Uterus (tissue), 4 donors: ENCODE results near the gene MADCAM1. TPM values are rescaled to one million over a fixed set of nuclear protein-coding genes. Genes with fewer than 3 reads are reported as not detected.

Experiments used
- DNase-seq, 2 donors: peaks; one replicate each; pipeline ENCODE4 v3.0.0-alpha.2; 2019 to 2020
- H3K27ac ChIP-seq, 2 donors: fragments of 200-600 bp; sonication (generic); 1 replicate in 1 of 2; 2 replicates in 1 of 2; pipeline ENCODE4 v1.5.1; 2016 to 2018
- H3K27me3 ChIP-seq, 2 donors: fragments of 200-600 bp; sonication (generic); one replicate each; pipeline ENCODE4 v1.5.1; 2018 to 2019; ENCODE audit warnings: control low read depth in 1 of 2
- H3K36me3 ChIP-seq, 2 donors: fragments of 200-600 bp; sonication (generic); one replicate each; pipeline ENCODE4 v1.5.1; 2019; ENCODE audit warnings: control low read depth in 1 of 2
- H3K4me1 ChIP-seq, 2 donors: fragments of 200-600 bp; sonication (generic); one replicate each; pipeline ENCODE4 v1.5.1; 2018 to 2019; ENCODE audit warnings: control low read depth in 1 of 2
- H3K4me3 ChIP-seq, 2 donors: fragments of 200-600 bp; sonication (generic); 1 replicate in 1 of 2; 2 replicates in 1 of 2; pipeline ENCODE4 v1.5.1; 2018 to 2019; ENCODE audit warnings: mild to moderate bottlenecking in 1 of 2
- H3K9me3 ChIP-seq, 2 donors: fragments of 200-600 bp; sonication (generic); one replicate each; pipeline ENCODE4 v1.5.1; 2019; ENCODE audit warnings: control low read depth in 1 of 2
- CTCF ChIP-seq, 4 experiments: fragments of 200-600 bp in 2 of 4; fragments of 450-650 bp in 2 of 4; sonication (generic) in 2 of 4; IDR thresholded peaks; one replicate each; pipeline ENCODE4 v1.5.1; 2016 to 2019; ENCODE audit warnings: antibody characterized with exemption in 4 of 4, mild to moderate bottlenecking in 2 of 4, moderate library complexity in 1 of 4
- POLR2A ChIP-seq, 2 donors: fragments of 450-650 bp; IDR thresholded peaks; one replicate each; pipeline ENCODE4 v1.6.1; 2016; ENCODE audit warnings: antibody characterized with exemption in 2 of 2, mild to moderate bottlenecking in 1 of 2, moderate library complexity in 1 of 2
- intact Hi-C: fragments of 100-400 bp; cut with DNase I; formaldehyde crosslinking; loops from one replicate; pipeline ENCODE4 v1.15.1; 2023; ENCODE audit warnings: low total_unique reads
- total RNA-seq, 4 donors: library from RNA; depleted of rRNA in 3 of 4; stranded (reverse); fragments of >200 nt in 3 of 4; gene quantifications; one replicate each; pipeline versions ENCODE4 v1.1.0 to v1.2.4, GENCODE V29; 2014 to 2023
- donor health status: DM: yes; HTN: yes; CAD: no.

MADCAM1 gene
- total RNA-seq, 4 donors from 2014 or later: 0.34 to 2.7 TPM; not detected in 2

- no peak overlapping the region for H3K27ac ChIP-seq
- TF ChIP-seq CTCF (IDR thresholded peaks at IDR 0.05): no peak
- TF ChIP-seq POLR2A (IDR thresholded peaks at IDR 0.05): no peak
- no peaks in the 10 kb centered on the region for H3K9me3 ChIP-seq
- H3K27me3 ChIP-seq: no peaks in the 10 kb centered on the region
- H3K4me1 ChIP-seq: no peaks in the 10 kb centered on the region
- H3K4me3 ChIP-seq: no peak overlapping the region
- H3K36me3 ChIP-seq: no peaks in the 10 kb centered on the region
- intact Hi-C loops: no loop called here
- no peak for DNase-seq
Measured at GRCh38 chr19:474126-475078, 21.9 kb upstream of the MADCAM1 start.

DNA sequence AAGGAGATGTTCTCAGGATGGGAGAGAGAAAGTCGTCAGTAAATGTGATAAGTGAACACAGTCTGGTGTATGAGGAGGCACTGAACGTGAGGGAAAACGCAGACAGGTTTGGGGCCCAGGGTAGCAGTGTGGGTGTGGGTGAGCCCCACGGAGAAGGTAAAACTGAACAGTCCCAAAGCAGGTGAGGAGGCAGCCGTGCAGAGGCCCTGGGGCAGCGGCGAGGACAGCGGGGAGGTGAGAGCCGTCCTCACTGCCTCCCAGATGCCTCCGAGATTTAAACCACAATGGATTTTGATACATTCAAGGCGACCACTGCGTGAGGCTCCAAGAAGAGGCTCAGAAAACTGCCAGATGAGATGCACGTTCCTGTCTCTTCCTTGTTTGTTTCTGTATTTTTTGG, 20.9 kb upstream of the MADCAM1 start:
- Histone ChIP-seq H3K27me3 (no peaks in the 10 kb centered on the region), H3K4me3 (no peak overlapping the region), H3K9me3 (no peaks in the 10 kb centered on the region), H3K4me1 (no peaks in the 10 kb centered on the region), H3K27ac (no peak overlapping the region), H3K36me3 (no peaks in the 10 kb centered on the region)
- no peak for TF ChIP-seq POLR2A (IDR thresholded peaks at IDR 0.05)
- TF ChIP-seq CTCF (IDR thresholded peaks at IDR 0.05): no peak
- intact Hi-C loops: no loop called here
- DNase-seq: no peak

- no peaks in the 10 kb centered on the region for H3K27me3 ChIP-seq
- H3K4me3 ChIP-seq: no peak overlapping the region
- intact Hi-C loops: no loop called here
- H3K9me3 ChIP-seq: no peaks in the 10 kb centered on the region
- DNase-seq: no peak
- TF ChIP-seq POLR2A (IDR thresholded peaks at IDR 0.05): no peak
- no peak for TF ChIP-seq CTCF (IDR thresholded peaks at IDR 0.05)
- H3K36me3 ChIP-seq: no peaks in the 10 kb centered on the region
- H3K4me1 ChIP-seq: no peaks in the 10 kb centered on the region
- H3K27ac ChIP-seq: no peak overlapping the region
Measured at GRCh38 chr19:478236-478903, 17.9 kb upstream of the MADCAM1 start.

- no peaks in the 10 kb centered on the region for H3K4me1 ChIP-seq
- intact Hi-C loops: no loop called here
Measured at GRCh38 chr19:478976-479375, 17.3 kb upstream of the MADCAM1 start.

More at GRCh38 chr19:478976-479375, 17.3 kb upstream of the MADCAM1 start:
- H3K36me3 ChIP-seq: no peaks in the 10 kb centered on the region
- no peaks in the 10 kb centered on the region for H3K9me3 ChIP-seq
- no peak for TF ChIP-seq CTCF (IDR thresholded peaks at IDR 0.05)
- TF ChIP-seq POLR2A (IDR thresholded peaks at IDR 0.05): no peak
- no peaks in the 10 kb centered on the region for H3K27me3 ChIP-seq
- H3K4me3 ChIP-seq: no peak overlapping the region
- no peak overlapping the region for H3K27ac ChIP-seq
- DNase-seq: no peak
